ENCODE data around the gene BRIP1. TPM values are rescaled to one million over a fixed set of nuclear protein-coding genes. Genes with fewer than 3 reads are reported as not detected.

The BRIP1 gene
- total RNA-seq, 1 donor from 2014 or later: 66.4 TPM

- Mint-ChIP-seq H3K9me3 (peaks cover 23% of the 10 kb centered on the region), H3K27ac (no peak overlapping the region), H3K4me1 (no peaks in the 10 kb centered on the region), H3K36me3 (peaks cover 43% of the 10 kb centered on the region), H3K4me3 (no peak overlapping the region), H3K27me3 (ENCODE audit: insufficient read depth, low read depth) (no peaks in the 10 kb centered on the region)
- DNase-seq (ENCODE audit: low spot score): no peak
- Histone ChIP-seq H3K27me3 (no peaks in the 10 kb centered on the region), H3K4me1 (no peaks in the 10 kb centered on the region), H3K27ac (no peak overlapping the region), H4K20me1 (ENCODE audit: low read depth) (no peaks in the 10 kb centered on the region), H3K79me2 (ENCODE audit: low read depth) (no peaks in the 10 kb centered on the region), H3F3A (ENCODE audit: low read depth) (no peaks in the 10 kb centered on the region), H3K36me3 (peaks cover 24% of the 10 kb centered on the region), H3K9me3 (ENCODE audit: low read depth) (peaks cover 7% of the 10 kb centered on the region), H3K4me2 (no peak overlapping the region), H3K9ac (no peak overlapping the region), H2AFZ (replicated peaks) (no peak overlapping the region), H3K4me3 (no peak overlapping the region)
- TF ChIP-seq EZH2phosphoT487 (IDR thresholded peaks at IDR 0.05) (no peak), CTCF (IDR thresholded peaks at IDR 0.05) (no peak), EZH2 (IDR thresholded peaks at IDR 0.05) (no peak)
Measured at GRCh38 chr17:61770043-61770442, 93.3 kb downstream of the BRIP1 start.

DNA sequence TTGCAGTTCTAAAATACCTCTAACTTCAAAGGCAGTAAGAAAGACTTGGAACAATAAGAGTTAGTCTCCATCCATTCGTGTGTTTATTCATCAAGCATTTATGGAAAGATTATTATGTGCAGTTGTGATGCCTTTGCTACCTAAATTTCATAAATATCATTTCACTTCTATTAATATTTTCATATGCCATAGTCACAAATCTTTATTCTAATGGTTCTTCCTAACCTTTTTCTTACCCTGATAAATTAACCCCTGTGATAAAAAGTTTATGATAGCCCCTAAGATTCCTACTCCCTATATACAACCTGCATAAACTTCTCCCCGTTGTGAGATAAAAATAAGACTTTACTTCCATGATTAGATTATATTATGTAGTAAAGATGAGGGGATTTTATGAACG is 94.9 kb downstream of the BRIP1 start:
- H3K4me1 ChIP-seq: no peaks in the 10 kb centered on the region
- no peak overlapping the region for H3K4me3 ChIP-seq
- peaks cover 23% of the 10 kb centered on the region for H3K9me3 Mint-ChIP-seq
- no peak overlapping the region for H2AFZ ChIP-seq (replicated peaks)
- DNase-seq (ENCODE audit: low spot score): no peak
- H3F3A ChIP-seq (ENCODE audit: low read depth): no peaks in the 10 kb centered on the region
- no peak overlapping the region for H3K27ac ChIP-seq
- no peaks in the 10 kb centered on the region for H3K27me3 Mint-ChIP-seq (ENCODE audit: insufficient read depth, low read depth)
- H3K36me3 Mint-ChIP-seq: peaks cover 45% of the 10 kb centered on the region
- no peaks in the 10 kb centered on the region for H3K4me1 Mint-ChIP-seq
- peaks cover 15% of the 10 kb centered on the region for H3K36me3 ChIP-seq
- TF ChIP-seq EZH2phosphoT487 (IDR thresholded peaks at IDR 0.05): no peak
- no peak for TF ChIP-seq EZH2 (IDR thresholded peaks at IDR 0.05)
- no peak for TF ChIP-seq CTCF (IDR thresholded peaks at IDR 0.05)
- no peak overlapping the region for H3K4me3 Mint-ChIP-seq
- H3K9ac ChIP-seq: no peak overlapping the region
- no peak overlapping the region for H3K27ac Mint-ChIP-seq
- no peak overlapping the region for H3K4me2 ChIP-seq
- no peaks in the 10 kb centered on the region for H4K20me1 ChIP-seq (ENCODE audit: low read depth)
- H3K27me3 ChIP-seq: no peaks in the 10 kb centered on the region
- H3K79me2 ChIP-seq (ENCODE audit: low read depth): no peaks in the 10 kb centered on the region
- peaks cover 7% of the 10 kb centered on the region for H3K9me3 ChIP-seq (ENCODE audit: low read depth)

DNA sequence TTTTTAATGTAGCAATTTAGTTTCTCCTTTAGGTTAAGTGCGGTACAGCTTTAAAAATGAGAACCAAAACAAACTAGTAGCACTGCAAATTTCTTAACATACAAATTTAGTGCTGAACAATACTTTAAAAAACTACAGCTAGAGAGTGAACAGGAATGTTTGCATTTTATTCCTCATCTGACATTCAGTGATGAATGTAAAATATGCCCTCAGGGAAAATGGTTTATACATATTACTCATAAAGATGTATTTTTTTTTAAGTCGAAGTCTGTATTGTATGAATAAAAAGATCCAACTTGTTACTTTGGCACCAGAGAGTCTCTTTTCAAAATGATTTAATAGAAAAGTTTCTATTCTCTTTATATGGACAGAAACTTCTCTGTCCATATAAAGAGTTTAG is 96.8 kb downstream of the BRIP1 start:
- Histone ChIP-seq H4K20me1 (ENCODE audit: low read depth) (no peaks in the 10 kb centered on the region), H3F3A (ENCODE audit: low read depth) (no peaks in the 10 kb centered on the region), H3K36me3 (peaks cover 25% of the 10 kb centered on the region), H3K4me3 (no peak overlapping the region), H3K4me1 (no peaks in the 10 kb centered on the region), H2AFZ (replicated peaks) (no peak overlapping the region), H3K27ac (no peak overlapping the region), H3K27me3 (no peaks in the 10 kb centered on the region), H3K79me2 (ENCODE audit: low read depth) (no peaks in the 10 kb centered on the region), H3K9ac (no peak overlapping the region), H3K4me2 (no peak overlapping the region), H3K9me3 (ENCODE audit: low read depth) (peaks cover 7% of the 10 kb centered on the region)
- Mint-ChIP-seq H3K4me3 (no peak overlapping the region), H3K4me1 (no peaks in the 10 kb centered on the region), H3K36me3 (peaks cover 55% of the 10 kb centered on the region), H3K27me3 (ENCODE audit: insufficient read depth, low read depth) (no peaks in the 10 kb centered on the region), H3K9me3 (peaks cover 22% of the 10 kb centered on the region), H3K27ac (no peak overlapping the region)
- TF ChIP-seq EZH2phosphoT487 (IDR thresholded peaks at IDR 0.05) (no peak), EZH2 (IDR thresholded peaks at IDR 0.05) (no peak), CTCF (IDR thresholded peaks at IDR 0.05) (no peak)
- no peak for DNase-seq (ENCODE audit: low spot score)
